ENCODE results near the gene KPTN. TPM values are rescaled to one million over a fixed set of nuclear protein-coding genes. Genes with fewer than 3 reads are reported as not detected.

The KPTN gene
- polyA plus RNA-seq: 3.1 and 5.1 TPM in 2 replicates

GRCh38 chr19:47483800-47484690 is at the start of gene KPTN:
KPTN (minus strand) TSS chr19:47484219; CDS start chr19:47484160, 59 bp downstream.

DNA sequence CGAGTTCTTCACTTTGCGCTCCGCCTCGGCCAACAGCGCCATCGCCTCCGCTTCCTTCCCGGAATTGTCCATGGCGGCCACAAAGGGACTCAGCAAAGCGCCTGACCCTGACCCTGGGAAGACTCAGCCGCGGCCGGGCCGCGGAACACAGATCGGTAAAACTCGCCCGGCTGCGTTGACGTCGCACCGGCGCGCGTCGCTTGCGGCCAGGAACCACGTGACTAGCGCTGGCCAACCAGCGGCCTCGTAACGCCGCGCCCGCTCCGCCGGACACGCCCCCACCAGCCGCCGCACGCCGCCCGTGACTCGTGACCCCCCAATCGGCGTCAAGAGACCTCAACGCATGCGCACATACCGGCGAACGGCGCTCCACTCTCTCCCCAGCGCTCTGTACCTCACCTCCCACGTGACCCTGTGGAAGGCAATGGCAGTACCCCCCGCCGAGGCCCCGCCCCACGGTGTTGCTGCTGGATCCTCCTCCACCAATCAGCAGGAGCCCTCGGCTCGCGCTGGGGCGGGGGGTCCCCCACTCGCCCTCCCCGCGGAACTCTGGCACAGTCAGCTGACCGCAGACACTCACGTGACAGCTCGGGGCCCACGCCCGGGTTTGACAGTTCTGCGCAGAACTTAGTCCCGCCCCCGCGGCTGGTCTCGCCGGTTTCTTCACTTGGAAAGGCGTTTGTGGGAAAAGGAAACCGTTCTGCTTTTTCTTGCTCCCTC is 31.0 kb upstream of the KPTN start, which contains the start of gene NAPA:
TSS of gene NAPA (minus strand) at position 195 of the 720 bp plus-strand sequence. CDS start at position 72, 123 bp downstream.

DNA sequence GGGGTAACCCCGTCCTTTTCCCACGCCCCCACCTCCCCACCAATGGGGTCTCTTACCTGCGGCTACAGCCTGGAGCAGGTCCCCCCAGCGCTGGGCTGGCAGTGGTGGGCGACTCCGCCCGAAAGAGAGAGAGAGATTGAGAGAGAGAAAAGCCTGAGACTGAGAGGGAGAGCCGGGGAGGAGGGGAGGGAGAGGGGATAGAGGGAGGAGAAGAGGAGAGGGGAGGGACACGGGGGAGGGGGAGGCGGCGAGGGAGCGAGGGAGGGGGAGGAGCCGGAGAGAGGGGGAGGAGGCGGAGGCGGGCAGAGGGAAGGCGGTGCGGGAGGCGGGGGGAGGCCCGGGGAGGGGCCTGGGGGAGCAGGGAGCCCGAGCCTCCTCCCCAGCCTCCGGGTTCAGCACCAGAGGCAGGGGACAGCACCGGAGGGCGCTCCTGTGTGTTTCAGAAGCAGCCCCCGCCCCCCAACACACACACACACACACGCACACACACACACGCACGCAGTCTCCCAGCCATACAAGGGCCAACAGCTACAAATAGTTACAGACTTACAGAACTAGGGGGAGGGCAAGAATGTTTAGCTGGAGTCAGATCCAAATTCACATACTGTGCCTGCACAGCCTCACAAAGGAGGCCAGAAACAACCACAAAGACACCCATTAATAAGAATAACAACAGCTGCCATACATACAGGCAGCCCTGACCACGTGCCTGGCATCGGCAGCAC is 12.1 kb downstream of the KPTN start, which contains the start of gene SLC8A2:
TSS of gene SLC8A2 (minus strand) at position 161 of the 725 bp plus-strand sequence. CDS start 5,490 bp downstream, outside the sequence.

Other genes with a start within 250 kb of the KPTN start
- 0.11 TPM in 1 of 2 replicates, not detected in the other for gene CCDC9, start 227.7 kb downstream of the KPTN start, polyA plus RNA-seq
- gene INAFM1, start 209.3 kb downstream of the KPTN start, polyA plus RNA-seq: 1.4 TPM in 1 of 2 replicates, not detected in the other
- 0.13 TPM in 1 of 2 replicates, not detected in the other for gene C5AR1, start 174.4 kb downstream of the KPTN start, polyA plus RNA-seq
- gene C5AR2, start 152.0 kb downstream of the KPTN start, polyA plus RNA-seq: not detected in 2 replicates
- 0.32 and 0.81 TPM in 2 replicates for gene DHX34, start 134.9 kb downstream of the KPTN start, polyA plus RNA-seq
- 0.31 and 7.3 TPM in 2 replicates for gene MEIS3, start 64.7 kb downstream of the KPTN start, polyA plus RNA-seq
- 0.24 and 3.9 TPM in 2 replicates for gene SLC8A2, start 12.3 kb downstream of the KPTN start, polyA plus RNA-seq
- gene NAPA, start 30.8 kb upstream of the KPTN start, polyA plus RNA-seq: 72.5 and 109 TPM in 2 replicates
- gene ZNF541, start 88.9 kb upstream of the KPTN start, polyA plus RNA-seq: not detected in 2 replicates
- 0.50 and 0.60 TPM in 2 replicates for gene BICRA, start 124.9 kb upstream of the KPTN start, polyA plus RNA-seq
- gene EHD2, start 229.2 kb upstream of the KPTN start, polyA plus RNA-seq: 0.07 and 0.11 TPM in 2 replicates